ENCODE data around the gene NR6A1.

GRCh38 chr9:124501771-124502320 lies 269.3 kb downstream of the NR6A1 start:
- TF ChIP-seq CTCF (IDR thresholded peaks at IDR 0.05; ENCODE audit: poor library complexity, severe bottlenecking) (no peak), REST (IDR thresholded peaks at IDR 0.05; ENCODE audit: borderline replicate concordance) (no peak), EZH2 (IDR thresholded peaks at IDR 0.05; ENCODE audit: borderline replicate concordance, insufficient read depth, low read length, poor library complexity, severe bottlenecking) (no peak), RAD21 (conservative IDR thresholded peaks at IDR 0.05) (no peak), SMC3 (conservative IDR thresholded peaks at IDR 0.05; ENCODE audit: poor library complexity) (no peak), EP300 (conservative IDR thresholded peaks at IDR 0.05; ENCODE audit: poor library complexity, severe bottlenecking) (no peak), POLR2AphosphoS5 (IDR thresholded peaks at IDR 0.05) (no peak), MXI1 (conservative IDR thresholded peaks at IDR 0.05; ENCODE audit: poor library complexity, severe bottlenecking) (no peak), TAF1 (IDR thresholded peaks at IDR 0.05; ENCODE audit: low read depth) (no peak)
